Glutamatergic neuron (in vitro differentiated cells): ENCODE results near the gene MINK1. TPM values are rescaled to one million over a fixed set of nuclear protein-coding genes. Genes with fewer than 3 reads are reported as not detected.
A peak's percentile ranks its signal among the peaks of the same experiment; 100 is the strongest.

Experiments used
- DNase-seq: peaks from one replicate; pipeline ENCODE4 v3.0.0; 2022
- H3K27ac Mint-ChIP-seq: one replicate; pipeline ENCODE4 v1.8.0; 2020; ENCODE audit warnings: mild to moderate bottlenecking, mixed read lengths, inconsistent platforms; ENCODE audit not compliant: unreplicated experiment
- H3K27me3 Mint-ChIP-seq: one replicate; pipeline ENCODE4 v1.8.0; 2020; ENCODE audit warnings: mild to moderate bottlenecking, moderate library complexity, mixed read lengths, inconsistent platforms; ENCODE audit not compliant: unreplicated experiment
- H3K36me3 Mint-ChIP-seq: one replicate; pipeline ENCODE4 v1.8.0; 2020; ENCODE audit warnings: mild to moderate bottlenecking, mixed read lengths, inconsistent platforms; ENCODE audit not compliant: unreplicated experiment
- H3K4me1 Mint-ChIP-seq: one replicate; pipeline ENCODE4 v1.8.0; 2020; ENCODE audit warnings: mild to moderate bottlenecking, low read depth, mixed read lengths, inconsistent platforms; ENCODE audit not compliant: unreplicated experiment
- H3K4me3 Mint-ChIP-seq: one replicate; pipeline ENCODE4 v1.8.0; 2020; ENCODE audit warnings: mild to moderate bottlenecking, mixed read lengths, inconsistent platforms; ENCODE audit not compliant: unreplicated experiment
- H3K9me3 Mint-ChIP-seq: one replicate; pipeline ENCODE4 v1.8.0; 2020; ENCODE audit warnings: mild to moderate bottlenecking, moderate library complexity, mixed read lengths, inconsistent platforms; ENCODE audit not compliant: unreplicated experiment
- CTCF ChIP-seq: fragments of 200-600 bp; sonication (generic); IDR thresholded peaks from one replicate; pipeline ENCODE4 v1.5.0; 2021; ENCODE audit not compliant: partially characterized antibody, unreplicated experiment
- total RNA-seq: library from RNA; stranded (reverse); fragmentation: NEBNext Ultra II Directional; extraction: Animal tissue kit (Norgen Biotek cat#: 25700); gene quantifications from one replicate; pipeline ENCODE4 v1.2.1, GENCODE V29; 2021; ENCODE audit not compliant: unreplicated experiment

Gene MINK1
- total RNA-seq, 1 donor from 2014 or later = 130 TPM

GRCh38 chr17:4896332-4897197, 63.4 kb downstream of the MINK1 start:
- Mint-ChIP-seq H3K27me3 (peaks cover 10% of the 10 kb centered on the region), H3K9me3 (peaks cover 4% of the 10 kb centered on the region), H3K4me1 (peaks cover 5% of the 10 kb centered on the region), H3K36me3 (no peaks in the 10 kb centered on the region), H3K27ac (no peak overlapping the region), H3K4me3 (no peak overlapping the region)
- DNase-seq = no peak
- no peak for TF ChIP-seq CTCF

- DNase-seq = no peak
- Mint-ChIP-seq H3K4me3 (no peak overlapping the region), H3K4me1 (peaks cover 5% of the 10 kb centered on the region), H3K27me3 (peaks cover 11% of the 10 kb centered on the region), H3K9me3 (peaks cover 6% of the 10 kb centered on the region), H3K27ac (no peak overlapping the region), H3K36me3 (no peaks in the 10 kb centered on the region)
- no peak for TF ChIP-seq CTCF
Measured at GRCh38 chr17:4897198-4897687, 64.1 kb downstream of the MINK1 start.

GRCh38 chr17:4897785-4898184, 64.6 kb downstream of the MINK1 start:
- no peak for DNase-seq
- no peak overlapping the region for H3K4me3 Mint-ChIP-seq
- peaks cover 5% of the 10 kb centered on the region for H3K4me1 Mint-ChIP-seq
- peaks cover 16% of the 10 kb centered on the region for H3K27me3 Mint-ChIP-seq
- TF ChIP-seq CTCF = no peak
- H3K27ac Mint-ChIP-seq = no peak overlapping the region
- no peaks in the 10 kb centered on the region for H3K36me3 Mint-ChIP-seq
- H3K9me3 Mint-ChIP-seq = peaks cover 4% of the 10 kb centered on the region

GRCh38 chr17:4898351-4898750, 65.2 kb downstream of the MINK1 start:
- Mint-ChIP-seq H3K36me3 (no peaks in the 10 kb centered on the region), H3K27ac (peak overlapping the region; percentile 66), H3K27me3 (peaks cover 16% of the 10 kb centered on the region), H3K4me1 (peaks cover 6% of the 10 kb centered on the region), H3K4me3 (peak overlapping the region; percentile 76), H3K9me3 (peaks cover 4% of the 10 kb centered on the region)
- DNase-seq = peak; percentile 54
- TF ChIP-seq CTCF = no peak

- Mint-ChIP-seq H3K4me1 (peaks cover 10% of the 10 kb centered on the region), H3K36me3 (no peaks in the 10 kb centered on the region), H3K27ac (no peak overlapping the region), H3K4me3 (no peak overlapping the region), H3K27me3 (peaks cover 20% of the 10 kb centered on the region), H3K9me3 (peaks cover 4% of the 10 kb centered on the region)
- no peak for TF ChIP-seq CTCF
- DNase-seq = peak; percentile 48
Measured at GRCh38 chr17:4898927-4899326, 65.8 kb downstream of the MINK1 start.
